ENCODE data around the gene GTF2A1.

The GTF2A1 gene

GRCh38 chr14:81220830-81221578 is at the start of gene GTF2A1:
GTF2A1 (minus strand) TSS chr14:81220959; CDS start chr14:81220518, 441 bp downstream.
- no peak for TF ChIP-seq CTCF (IDR thresholded peaks at IDR 0.05; ENCODE audit: insufficient read depth, low read depth, low read length, missing control alignments)
- peak; percentile 96 for DNase-seq (ENCODE audit: low read depth)
- H3K4me3 ChIP-seq (ENCODE audit: low read length): peak within 1 kb of the TSS; percentile 92

GRCh38 chr14:81269979-81270375 is 49.2 kb upstream of the GTF2A1 start:
- no peak for DNase-seq (ENCODE audit: low read depth)
- H3K4me3 ChIP-seq (ENCODE audit: low read length): no peak overlapping the region
- TF ChIP-seq CTCF (IDR thresholded peaks at IDR 0.05; ENCODE audit: insufficient read depth, low read depth, low read length, missing control alignments): no peak

GRCh38 chr14:81269100-81269978 is 48.6 kb upstream of the GTF2A1 start:
- TF ChIP-seq CTCF (IDR thresholded peaks at IDR 0.05; ENCODE audit: insufficient read depth, low read depth, low read length, missing control alignments): peak; percentile 73
- peak; percentile 74 for DNase-seq (ENCODE audit: low read depth)

GRCh38 chr14:81268016-81268416 is 47.3 kb upstream of the GTF2A1 start:
- H3K4me3 ChIP-seq (ENCODE audit: low read length): no peak overlapping the region
- peak; percentile 72 for DNase-seq (ENCODE audit: low read depth)
- peak; percentile 16 for TF ChIP-seq CTCF (IDR thresholded peaks at IDR 0.05; ENCODE audit: insufficient read depth, low read depth, low read length, missing control alignments)

More at GRCh38 chr14:81269100-81269978, 48.6 kb upstream of the GTF2A1 start:
- H3K4me3 ChIP-seq (ENCODE audit: low read length): no peak overlapping the region

- DNase-seq (ENCODE audit: low read depth): no peak
- no peak for TF ChIP-seq CTCF (IDR thresholded peaks at IDR 0.05; ENCODE audit: insufficient read depth, low read depth, low read length, missing control alignments)
- H3K4me3 ChIP-seq (ENCODE audit: low read length): no peak overlapping the region
Observed at GRCh38 chr14:81265636-81266169, 44.9 kb upstream of the GTF2A1 start.

- TF ChIP-seq CTCF (IDR thresholded peaks at IDR 0.05; ENCODE audit: insufficient read depth, low read depth, low read length, missing control alignments): no peak
- DNase-seq (ENCODE audit: low read depth): no peak
- no peak overlapping the region for H3K4me3 ChIP-seq (ENCODE audit: low read length)
Observed at GRCh38 chr14:81264671-81265070, 43.9 kb upstream of the GTF2A1 start.
